Effector CD8-positive, alpha-beta T cell (primary cell): ENCODE measurements around the gene DSTN.
"Not testable (repeated sequence)": the region's sequence is repeated elsewhere in the genome, so short reads cannot be mapped to it uniquely, and the experiment has no call there.

Source experiments
- DNase-seq: peaks from one replicate; lab custom pipeline; 2025; lab: John Stamatoyannopoulos, UW

Gene DSTN

DNA sequence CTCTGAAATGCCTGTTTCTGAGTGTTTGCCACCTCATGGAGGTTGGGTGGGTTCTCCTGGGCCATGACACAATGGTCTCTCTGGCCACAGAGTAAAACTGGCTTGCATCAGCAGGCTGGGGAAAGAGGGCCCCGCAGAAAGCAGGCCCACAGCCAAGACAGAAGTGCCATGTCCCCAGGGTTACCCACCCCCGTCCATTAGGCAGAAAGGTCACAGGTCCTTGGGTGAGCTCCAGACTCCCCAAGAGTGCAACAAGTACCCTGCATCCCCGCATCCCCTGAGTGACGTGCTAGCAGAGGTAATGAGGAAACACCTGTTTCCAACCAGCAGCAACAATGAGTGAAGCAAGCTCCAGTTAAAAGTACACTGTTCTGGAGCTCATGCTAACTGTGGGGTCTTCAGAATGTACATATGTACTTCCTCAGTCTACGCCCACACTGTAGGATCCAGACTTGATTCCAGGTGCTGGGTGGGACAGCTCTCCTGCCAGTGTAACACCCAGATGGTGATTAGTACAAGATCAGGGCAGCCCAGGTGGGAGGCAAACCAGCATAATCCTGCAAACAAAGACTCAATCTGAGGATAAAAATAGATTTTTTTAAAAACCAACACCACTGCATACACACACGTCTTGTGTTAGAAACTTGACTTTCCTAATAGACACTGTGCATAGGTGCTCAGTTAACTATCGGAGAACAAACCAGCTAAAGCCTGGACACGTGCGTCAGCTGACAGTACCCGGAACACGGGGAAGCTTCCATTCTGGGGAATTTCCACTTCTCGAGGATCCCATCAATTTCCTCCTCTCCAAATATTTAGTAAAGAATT lies 80.6 kb downstream of the DSTN start:
- no peak for DNase-seq

DNA sequence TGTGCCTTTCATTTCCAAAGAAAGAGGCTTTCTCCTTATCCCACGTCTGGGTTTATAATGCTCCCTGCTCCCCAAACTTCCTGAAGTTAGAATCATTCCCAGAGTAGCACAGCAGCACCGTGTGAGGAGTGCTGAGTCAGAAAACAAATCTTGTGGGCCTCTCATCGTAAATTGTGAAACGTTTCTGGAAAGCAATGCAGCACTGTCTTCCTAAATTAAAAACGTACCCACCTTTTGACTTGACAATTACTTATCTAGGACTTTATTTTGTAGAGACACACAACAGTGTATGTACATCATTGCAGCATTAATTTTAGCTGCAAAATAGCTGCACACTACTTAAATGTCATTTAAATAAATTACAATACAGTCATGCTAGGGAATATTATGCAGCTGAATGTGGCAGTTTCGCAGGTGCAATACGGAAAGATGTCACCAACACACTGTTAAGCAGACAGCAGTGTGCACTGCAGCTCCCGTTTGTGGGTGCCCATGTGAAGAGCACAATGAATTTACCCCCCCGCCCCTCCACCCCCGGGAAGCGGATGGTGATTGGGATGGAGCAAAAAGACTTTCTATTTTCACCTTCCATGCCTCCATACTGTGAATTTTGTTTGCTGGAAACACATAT lies 81.4 kb downstream of the DSTN start:
- DNase-seq: no peak

DNA sequence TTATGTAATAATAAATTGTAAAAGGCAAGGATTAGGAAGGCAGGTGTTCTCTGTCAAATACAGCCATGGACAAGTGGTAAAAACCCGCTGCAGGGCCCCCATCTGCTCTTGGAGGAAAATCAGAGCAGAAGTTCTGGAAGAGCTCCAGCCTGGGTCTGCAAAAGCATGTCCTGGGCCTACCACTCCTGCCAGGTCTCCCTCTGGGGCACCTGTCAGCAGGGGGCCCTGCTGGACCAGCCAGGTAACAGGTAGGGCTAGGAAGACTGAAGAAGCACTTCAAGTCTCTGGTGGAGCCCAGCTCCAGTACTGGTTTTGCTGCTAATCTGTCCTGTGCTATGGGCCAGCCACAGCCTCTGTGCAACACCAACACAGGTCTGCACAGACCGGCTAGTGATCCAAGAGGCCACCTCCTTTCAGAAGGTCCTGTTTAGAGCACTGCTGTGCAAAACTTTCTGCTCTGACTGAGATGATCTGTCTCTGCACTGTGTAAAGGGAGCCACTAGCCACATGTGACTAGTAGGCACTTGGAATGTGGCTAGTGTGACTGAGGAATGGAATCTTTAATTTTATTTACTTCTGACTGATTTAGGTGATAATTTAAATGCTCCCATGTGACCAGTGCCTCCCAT lies 82.0 kb downstream of the DSTN start:
- DNase-seq: no peak

DNA sequence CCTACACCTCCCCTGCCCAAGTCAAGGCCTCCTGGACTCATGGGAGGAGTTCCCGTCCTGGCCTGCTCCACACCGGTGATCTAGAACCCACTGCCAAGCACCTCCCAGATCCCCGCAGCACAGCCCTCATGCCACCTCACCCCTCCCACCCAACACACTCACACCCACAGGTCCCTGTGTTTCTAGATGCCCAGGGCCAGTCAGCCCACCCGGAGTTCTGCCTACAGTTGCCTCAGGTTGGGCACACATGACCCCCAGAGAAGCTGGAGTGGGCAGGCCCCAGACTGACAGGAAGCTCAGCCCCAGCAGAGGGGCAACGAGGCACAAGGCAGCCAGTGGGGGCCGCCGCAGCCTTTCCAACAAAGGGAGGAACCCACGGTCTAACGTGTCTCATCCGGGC lies 82.5 kb downstream of the DSTN start:
- DNase-seq: no peak

DNA sequence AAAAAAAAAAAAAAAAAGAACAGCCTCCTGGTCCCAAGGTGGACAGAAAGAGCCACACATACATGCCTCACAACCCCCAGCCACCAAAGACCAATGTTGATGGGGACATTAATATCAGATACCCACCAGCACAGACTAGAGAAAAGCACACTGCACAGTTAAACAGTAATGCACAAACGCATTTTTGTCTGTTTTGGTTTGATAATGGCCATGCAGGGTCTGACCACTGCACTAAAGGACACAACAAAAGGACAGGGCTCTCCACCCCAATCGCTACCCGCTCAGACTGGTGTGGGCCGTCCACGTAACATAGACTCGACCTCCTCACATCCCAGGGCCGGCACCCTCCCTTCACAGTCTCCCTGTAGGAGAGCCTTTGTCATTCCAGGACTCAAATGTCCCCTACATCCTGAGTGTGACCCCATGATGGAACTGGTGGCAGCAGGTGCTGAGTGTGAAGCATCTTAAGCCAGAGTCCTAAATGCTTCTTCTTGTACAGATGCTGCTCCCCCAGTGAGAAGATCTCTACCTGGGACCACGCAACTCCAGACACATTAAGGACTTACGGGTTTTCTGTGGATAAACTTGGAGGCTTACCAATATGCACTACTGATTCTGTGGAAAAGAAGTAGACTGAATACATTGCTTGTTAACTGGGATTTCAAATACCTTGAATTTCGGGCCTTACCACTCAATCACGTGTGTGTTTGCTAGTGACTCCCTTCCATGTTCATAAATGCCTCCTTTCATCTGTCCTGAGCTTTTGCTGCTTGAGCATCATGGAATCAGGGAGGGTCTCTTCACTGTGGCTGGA lies 84.2 kb downstream of the DSTN start:
- DNase-seq: no peak

DNA sequence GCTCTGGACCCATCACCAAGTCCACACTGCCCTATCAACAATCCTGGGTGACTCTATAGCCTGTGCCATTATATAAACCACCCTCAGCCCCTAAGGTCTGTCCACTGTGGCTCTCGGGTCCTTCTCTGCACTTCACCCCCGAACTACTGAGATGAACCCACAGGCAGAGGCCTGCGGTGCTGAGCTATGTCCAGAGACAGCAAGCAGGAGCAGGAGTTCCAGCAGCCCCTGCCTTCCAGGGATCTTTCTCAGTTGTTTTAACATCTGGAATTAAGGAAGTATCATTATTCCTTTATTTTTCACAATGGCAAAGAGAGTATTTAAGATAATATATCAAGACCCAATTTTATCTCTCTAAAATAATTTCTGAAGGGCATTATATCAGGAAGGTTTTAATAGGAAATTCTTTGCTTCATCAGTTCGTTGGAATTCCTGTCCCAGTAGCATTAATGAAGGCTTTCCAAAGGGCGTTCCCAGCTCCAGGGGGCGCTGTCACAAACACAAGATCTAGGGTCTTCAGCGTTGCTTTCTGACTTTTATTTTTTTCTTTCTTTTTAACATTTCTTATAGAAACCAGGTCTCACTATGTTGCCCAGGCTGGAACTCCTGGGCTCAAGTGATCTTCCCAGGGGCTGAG lies 84.9 kb downstream of the DSTN start:
- DNase-seq: no peak

DNA sequence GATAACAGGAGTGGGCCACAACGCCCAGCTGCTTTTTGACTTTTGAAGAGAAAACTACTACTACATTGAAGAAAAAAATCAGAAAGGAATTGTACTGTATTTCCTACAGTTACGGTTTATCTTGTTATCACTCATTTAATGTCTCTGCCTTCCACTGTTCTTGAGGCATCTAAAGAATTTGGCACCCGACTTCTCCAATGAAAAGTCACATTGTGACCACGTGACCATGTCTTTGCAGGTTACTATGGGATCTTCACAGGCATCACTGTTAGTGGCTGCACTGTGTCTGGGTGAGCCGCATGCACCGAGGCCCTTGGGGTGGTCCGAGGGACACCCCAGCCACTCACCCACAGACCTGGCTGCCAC lies 85.4 kb downstream of the DSTN start:
- no peak for DNase-seq

DNA sequence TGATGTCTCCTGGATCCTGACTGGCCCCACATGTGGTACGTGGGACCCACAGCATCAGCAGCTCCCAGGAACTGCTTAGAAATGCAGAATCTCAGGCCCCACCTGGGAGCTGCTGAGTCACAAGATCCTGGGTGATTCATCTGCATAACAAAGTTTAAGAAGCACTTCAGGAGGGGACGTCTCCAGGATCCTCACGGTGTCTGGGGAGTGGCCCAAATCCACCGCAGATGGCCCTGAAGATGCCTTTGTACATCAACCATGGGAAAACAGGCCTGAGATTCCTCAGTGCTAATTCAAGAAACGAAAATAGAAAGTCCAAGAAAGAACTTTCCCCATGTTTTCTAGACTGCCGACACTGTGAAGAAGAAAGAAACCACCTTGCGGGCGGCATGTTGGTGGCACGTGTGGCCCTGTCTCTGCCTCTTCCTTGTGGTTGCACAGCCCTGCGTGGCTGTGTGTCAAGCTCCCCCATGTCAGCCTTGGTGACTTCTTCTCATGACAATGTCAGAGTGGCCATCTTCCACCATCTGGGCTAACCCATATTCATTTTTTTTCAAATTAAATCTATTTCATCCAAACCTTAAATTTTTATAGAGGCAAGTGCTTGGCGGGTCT lies 86.1 kb downstream of the DSTN start:
- DNase-seq: no peak

DNA sequence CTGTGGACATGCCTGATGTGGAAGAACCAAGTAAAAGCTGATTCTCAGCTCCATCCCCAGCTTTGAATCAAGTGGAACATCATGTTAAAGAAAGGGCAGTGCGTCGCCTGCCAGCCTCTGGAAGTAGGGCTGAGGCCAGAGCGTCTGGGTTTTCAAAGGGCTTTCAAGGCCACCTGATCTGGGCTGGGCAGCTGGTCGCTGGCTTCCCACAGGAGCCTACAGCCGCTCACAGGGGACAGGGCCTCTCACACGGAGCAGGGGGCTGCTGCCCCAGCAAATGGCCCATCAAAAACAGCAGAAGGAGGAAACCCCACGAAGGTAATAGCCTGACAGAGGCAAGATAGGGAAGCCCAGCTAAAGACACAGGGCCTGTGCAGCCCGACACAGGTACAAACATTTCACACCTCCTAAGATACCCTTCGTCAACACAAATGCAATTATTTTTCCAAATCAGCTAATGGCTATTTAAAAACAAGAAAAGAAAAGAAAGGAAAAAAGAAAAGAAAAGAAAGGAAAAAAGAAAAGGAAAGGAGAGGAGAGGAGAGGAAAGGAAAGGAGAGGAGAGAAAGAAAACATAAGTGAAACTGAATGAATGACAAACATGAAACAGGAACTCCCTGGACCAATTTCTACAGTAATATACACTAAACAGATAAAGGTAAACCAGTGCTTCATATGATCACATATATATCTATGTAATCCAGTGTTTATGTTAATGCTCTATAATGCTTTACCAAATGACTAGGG lies 87.4 kb downstream of the DSTN start:
- DNase-seq: no peak

DNA sequence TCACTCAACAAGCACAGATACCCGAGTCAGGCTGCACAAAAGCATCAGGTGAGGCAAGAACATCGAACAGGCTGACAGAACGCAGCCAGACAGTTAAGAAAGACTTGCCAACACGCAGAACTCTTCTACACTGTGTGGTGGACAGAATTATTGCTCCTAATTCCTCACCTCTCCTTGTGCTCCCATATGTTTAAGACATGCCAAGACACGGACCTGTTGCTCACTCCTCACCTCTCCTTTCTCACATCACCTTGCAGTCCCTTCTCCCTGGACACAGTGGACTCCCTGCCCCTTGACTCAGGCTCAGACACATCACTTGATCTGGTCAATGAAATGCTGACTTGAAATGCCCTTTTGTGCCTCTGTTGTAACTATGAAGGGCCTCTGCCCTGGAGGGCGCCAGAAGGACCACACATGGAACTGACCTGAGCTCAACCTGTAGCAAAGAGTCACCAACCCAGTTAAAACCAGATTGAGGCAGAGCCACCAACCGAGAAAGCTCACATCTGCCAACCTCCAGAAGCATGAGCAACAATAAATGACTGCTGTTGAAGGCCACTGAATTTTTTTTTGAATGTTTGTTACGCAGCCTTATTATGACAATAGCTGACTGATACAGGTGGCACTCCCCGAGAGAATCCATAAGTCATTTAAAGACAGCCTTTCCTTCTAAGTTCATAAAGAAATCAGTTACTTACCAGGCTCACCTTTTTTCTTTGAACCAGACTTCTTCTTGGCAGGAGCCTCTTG lies 88.2 kb downstream of the DSTN start:
- DNase-seq: no peak

DNA sequence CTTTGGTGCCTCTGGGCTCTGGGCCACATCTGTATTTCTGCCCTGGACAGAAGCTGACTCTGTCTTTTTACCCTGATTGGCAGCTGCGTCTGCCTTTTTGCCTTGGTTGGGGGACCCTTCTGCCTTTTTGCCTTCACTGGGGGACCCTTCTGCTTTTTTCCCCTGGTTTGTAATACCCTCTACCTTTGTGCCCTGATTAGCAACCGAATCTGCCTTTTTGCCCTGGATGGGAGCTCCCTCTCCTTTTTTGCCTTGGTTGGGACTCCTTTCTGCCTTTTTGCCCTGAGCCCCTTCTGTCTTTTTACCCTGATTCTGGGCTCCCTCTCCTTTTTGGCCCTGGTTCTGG lies 88.7 kb downstream of the DSTN start:
- DNase-seq: no peak

DNA sequence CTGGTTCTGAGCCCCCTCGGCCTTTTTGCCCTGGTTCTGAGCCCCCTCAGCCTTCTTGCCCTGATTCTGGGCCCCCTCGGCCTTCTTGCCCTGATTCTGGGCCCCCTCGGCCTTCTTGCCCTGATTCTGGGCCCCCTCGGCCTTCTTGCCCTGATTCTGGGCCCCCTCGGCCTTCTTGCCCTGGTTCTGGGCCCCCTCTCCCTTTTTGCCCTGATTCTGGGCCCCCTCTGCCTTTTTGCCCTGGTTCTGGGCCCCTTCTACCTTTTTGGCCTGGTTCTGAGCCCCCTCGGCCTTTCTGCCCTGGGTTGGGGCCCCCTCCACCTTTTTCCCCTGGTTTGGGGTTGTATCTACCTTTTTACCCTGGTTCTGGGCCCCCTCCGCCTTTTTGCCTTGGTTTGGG lies 89.5 kb downstream of the DSTN start:
- not testable (repeated sequence) for DNase-seq
